Measurements from ENCODE around the gene LSMEM2.

The LSMEM2 gene

DNA sequence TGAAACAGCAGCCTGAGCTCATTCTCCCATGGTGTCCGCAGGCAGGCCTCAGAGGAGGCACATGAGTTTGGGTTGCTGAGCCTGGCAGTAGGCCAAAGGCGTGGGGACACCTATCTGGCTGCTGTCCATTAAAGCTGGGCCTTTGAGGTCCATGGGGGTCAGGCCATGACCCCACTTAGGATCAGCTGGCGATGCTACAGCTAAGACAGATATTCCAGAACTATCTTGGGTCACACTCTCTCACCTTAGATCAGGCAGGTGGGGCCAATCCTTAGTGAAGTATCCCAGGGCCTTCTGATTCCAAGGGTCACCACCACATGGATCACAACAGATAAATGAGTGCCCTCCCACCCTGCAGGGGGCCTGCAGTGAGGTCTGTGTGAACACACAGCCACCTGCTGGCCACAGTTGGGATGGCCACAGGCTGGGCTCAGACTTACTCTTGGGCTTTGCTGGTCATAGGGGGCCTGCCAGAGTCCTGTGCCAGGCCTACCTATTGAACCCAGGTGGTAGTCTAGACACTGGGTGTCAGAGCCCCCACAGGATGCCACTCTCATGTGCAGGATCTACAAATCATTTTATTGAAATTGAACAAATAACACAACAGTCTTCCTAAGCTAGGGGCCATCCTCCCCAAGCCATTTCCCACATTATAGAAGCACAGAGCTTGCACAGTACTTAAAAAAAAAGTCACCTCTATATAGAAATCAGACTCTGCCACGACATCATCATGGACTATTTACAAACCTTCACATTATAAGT is 45.6 kb downstream of the LSMEM2 start:
- peak; percentile 22 for DNase-seq

DNA sequence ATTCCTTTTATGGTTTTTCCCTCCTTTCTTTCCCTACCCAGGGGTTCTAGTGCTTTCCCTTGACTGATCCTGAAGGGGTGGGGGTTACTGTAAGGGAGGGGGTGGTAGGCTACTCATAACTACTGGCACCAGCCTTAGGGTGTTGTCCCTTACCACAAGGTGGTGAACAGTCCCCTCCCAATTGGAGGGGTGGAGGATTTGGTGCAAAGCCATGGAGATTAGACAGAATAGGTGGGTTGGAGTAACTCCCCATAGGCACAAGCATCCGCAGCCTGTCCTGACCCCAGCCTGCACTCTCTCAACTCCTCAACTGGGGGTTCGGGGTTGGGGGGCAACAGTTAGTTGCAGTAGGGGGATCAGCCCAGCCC is 46.2 kb downstream of the LSMEM2 start:
- DNase-seq: no peak

DNA sequence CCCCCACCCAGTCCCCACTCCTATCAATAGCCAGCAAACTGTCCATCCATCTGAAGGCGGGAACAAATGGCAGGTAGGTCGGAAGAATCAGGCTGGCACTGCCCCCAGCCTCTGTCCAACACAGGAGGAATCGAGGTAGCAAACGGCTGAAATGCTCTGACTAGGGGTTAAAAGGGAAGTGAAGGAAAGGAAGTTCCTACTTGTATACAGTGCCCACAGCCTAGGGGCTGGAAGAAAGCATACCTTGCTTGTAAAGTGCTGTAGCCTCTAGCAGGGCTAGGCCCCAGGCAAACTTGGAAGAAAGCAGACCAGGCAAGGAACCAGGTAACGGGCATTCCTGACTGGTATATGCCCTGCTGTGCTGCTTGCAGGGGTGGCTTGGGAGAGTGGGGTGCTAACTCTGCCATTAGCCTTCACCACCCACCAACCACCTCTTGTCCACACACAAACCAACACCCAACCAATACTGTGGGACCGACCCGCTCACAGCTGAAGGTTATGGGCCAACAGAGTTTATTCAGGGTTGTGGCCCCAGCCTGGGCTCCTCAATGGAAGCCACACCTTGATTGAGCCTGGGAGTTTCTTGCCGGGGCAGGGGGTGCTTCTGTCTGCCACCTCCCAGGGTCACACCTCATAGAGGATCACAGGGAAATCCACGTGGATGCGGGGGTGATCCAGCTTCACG is 46.8 kb downstream of the LSMEM2 start:
- DNase-seq: no peak

DNA sequence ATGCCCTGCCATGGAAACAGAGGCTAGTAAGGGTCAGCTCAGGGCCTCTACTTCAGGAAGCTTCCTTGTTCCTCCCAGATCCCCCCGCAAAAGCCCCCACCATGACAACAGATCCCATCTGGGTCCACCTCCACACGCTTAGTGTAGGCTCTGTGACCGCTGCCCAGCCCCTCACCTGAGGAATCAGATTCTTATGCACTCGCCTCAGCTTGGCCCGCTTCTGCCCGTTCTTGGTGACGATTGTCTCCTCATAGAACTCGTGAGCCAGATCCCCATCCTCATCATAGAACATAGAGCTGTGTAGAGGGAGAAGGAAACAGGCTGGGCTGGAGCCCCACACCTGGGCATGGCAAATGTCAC is 47.3 kb downstream of the LSMEM2 start:
- DNase-seq: no peak

DNA sequence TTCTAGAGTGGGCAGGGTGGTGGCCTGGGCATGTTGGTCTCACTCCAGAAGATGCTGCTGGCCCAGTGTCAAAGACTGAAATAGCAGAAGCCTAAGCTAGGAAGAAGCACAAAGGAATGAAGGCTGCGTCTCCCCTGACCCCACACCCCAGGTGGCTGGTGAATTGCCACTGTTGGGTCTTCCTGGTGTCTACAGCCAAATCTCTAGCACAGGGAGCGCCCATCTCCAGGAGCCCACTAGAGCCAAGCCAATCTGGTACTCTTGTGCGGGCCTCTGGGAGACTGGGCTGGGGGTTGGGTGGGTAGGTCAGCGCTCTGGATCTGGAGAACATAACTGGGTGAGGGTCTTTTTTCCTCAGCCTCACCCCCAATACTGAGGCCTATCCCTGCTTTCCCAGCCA is 48.2 kb downstream of the LSMEM2 start:
- no peak for DNase-seq

DNA sequence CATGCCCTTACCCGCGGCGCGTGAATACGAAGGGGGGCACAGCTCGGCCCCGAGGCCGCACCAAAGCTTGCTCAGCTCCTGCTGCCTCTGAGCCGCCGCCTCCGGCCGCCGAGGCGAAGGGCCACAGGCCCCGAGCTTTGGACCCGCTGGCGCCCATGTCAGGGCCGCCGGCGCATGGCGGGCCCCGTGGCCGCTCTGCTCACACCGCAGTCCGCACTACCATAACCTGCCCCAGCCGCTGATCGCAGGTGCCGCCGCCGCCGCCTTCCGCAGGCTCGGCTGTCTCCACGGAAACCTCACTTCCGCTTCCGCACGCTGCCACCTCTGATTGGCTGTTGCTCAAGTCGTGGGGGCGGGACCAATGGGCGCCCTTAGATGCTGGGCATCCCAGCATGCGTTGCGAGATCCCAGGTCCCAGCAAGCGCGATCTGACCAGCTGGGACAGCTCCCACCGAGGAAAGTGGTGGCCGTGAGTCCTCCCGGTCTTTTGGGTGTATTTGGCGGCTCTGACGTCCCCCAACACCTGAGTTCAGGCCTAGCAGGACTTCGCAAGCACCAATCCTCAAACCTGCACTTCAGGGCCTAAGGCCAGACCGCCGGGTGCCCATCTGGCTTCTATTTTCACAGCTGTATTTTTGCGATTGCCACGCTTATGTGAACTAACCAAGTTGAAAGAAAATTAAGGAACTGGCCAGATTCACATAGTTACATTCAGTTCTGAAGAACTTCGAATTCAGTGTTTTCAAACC is 49.2 kb downstream of the LSMEM2 start, which contains the start of gene TUSC2:
TSS of gene TUSC2 (minus strand) at position 281 of the 749 bp plus-strand sequence. CDS start at position 157, 124 bp downstream.
- peak; percentile 92 for DNase-seq

DNA sequence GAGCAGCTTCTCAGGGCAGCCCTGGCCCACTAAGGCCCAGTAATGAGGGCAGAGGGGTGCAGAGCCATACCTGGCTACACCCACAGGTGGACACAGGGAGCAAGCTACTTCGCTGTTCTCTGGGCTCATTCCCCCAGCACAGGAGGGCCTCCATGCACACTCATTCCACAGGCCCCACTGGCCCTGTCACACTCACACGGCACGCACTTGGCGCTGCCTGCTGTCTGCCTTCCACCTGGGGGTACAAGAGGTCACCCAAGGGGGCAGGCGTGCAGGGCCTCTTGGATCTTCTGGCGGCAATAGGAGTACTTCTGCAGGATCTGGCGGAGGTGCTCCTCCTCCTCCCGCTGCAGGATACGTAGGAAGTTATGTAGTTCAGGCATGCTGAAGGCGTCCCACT is 51.4 kb downstream of the LSMEM2 start:
- DNase-seq: no peak

DNA sequence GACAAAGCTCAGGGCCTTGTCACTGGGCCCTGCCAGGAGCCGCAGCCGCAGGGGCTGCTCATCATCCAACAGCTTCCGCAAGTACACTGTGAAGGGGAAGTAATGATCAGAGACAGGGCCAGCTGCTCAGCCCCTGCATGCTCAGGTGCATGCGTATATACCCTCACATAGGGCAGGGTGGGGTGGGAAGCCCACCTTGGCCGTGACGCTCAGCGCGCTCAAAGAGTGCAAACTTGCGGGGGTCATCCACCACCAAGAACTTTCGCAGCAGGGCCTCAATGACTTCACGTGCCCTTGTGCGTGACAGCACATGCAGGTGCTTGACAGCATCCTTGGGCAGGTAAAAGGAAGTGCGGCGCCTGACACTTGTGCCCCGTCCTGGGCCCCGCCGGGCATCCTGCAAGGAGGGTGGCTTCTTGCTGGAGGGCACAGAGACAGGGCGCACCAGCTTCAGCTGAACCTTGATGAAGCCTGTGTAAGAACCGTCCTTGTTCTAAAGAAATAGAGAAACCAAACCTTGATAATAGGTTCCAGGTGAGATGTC is 52.5 kb downstream of the LSMEM2 start:
- no peak for DNase-seq

DNA sequence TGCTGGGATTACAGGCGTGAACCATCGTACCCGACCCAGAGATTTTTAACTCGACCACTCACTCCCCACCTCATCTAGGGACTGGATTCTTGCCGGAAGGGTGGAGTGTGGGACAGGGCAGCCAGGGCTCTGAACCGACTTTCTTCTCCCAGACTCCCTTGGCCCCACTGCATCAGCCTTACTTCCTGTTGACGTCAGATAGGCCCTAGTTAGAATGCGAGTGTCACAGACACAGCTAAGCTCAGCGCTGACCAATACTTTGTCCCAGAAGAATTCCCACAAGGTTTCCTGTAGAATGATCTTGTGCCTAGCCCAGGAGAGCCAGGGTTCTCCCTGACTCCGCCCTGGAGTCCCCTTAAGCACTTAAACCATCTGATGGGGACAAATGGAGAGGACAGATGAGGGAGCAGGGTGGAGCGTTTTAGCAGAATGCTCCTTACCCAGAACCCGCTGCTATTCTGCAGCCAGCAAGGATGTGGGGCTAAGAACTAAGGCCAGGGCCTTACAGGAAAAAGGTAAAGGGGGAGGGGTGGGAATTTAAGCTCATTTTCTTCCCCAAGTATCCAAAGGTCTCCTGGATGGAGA is 54.9 kb downstream of the LSMEM2 start:
- DNase-seq: no peak

DNA sequence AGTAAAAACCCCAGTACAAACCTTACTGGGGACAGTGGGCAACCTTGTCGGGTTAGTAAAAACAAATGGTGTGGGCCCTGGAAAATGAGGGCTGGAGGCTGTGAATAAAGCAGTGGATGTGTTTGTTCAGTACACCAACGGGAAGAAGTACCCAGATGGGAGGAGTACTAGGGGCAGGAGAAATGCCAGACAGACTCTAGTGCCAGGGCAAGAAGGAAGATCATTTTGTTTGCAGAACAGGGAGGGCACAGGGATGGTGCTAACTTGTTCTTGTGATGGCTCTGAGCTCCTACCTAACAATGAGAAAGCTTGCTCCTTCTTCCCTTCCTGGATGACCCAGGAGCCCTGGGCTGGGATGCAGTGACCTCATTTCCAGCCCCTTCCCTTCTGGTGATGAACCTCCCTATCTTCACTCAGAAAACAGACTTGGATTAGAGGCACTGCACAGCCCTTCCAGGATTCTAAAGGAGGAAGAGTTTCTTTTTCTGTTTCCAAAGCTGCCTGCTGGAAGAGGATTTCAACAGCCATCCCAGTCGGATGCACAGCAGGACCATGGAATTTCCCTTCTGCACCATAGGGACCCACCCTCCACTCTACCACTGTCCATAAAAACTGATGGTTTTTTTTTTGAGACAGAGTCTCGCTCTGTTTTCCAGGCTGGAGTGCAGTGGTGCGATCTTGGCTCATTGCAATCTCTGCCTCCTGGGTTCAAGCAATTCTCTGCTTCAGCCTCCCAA is 55.6 kb downstream of the LSMEM2 start:
- DNase-seq: no peak

DNA sequence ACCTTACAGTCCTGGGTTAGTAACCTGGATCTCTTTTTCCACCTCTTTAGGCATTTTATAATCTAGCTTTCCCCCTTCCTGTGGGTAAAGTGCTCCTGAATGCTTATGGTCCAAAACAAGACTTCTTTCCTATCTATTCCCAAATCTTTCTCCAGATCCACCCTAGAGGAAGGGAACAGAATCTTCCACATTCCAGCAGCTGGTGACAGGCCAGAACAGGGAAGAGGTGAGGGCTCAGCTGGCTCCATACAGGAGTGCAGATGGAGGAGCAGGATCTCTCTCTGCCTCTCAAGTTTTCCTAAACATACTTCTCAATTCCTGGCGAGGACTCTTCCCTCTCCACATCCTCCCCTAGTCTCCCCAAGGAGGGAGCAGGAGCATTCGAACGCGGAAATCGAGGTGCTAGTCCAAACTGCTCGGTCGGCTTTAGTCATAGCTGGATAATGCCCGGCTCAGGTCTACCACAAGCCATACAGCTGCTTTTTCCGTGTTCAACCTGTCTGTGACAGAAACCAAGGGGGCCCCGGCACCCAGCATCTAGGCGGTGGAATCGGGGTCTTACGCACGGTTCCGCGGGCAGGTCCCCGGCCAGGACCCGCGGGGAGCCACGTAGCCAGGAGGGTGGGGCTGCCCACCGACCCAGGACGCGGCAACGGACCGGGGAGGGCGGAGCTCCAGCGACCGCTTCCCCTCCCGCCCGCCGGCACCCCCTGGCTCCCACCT is 57.7 kb downstream of the LSMEM2 start:
- no peak for DNase-seq

DNA sequence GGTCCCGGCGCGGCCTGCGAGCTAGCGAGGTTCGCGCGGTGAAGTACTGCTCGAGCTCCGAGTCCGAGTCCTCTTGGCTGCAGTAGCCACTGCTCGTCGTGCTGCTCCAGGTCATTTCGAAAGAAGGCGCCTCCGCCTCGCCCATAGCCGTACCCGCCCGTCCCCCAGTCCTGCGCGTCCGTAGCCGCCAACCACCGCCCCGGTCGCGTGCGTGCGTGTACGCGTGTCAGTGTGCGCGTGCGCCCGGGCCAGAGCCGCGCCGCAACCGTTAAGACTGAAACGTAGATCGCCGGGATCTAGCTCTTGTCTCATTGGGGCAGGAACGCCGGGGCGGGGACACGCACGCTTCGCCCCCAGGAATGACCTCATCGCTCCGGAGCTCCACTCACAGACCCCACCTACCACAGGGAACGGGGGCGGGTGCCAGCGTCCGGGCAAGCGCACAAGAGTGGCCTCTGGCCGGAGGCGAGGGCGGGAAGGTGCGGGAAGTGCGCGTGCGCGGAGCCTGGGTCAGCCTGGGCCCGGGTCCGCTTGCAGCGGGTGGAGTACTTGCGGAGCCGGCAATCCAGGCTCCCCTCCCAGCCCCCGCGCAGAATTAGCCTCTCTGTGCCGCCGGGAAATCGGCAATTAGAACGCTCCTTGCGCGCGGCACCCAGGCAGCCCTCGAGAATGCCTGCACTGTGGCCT is 58.4 kb downstream of the LSMEM2 start:
- DNase-seq: peak; percentile 97

Measured in NCI-H526 treated with DMSO at 0.1 percent for 48 hours (cell line).